Smooth muscle cell (in vitro differentiated cells): ENCODE results near the gene RAB6B. TPM values are rescaled to one million over a fixed set of nuclear protein-coding genes. Genes with fewer than 3 reads are reported as not detected.

Source experiments
- DNase-seq: peaks from one replicate; lab custom pipeline; 2025; ENCODE audit not compliant: unreplicated experiment; lab: John Stamatoyannopoulos, UW
- H2AFZ ChIP-seq: fragments of 200-600 bp; sonication (generic); 2 replicates; pipeline ENCODE4 v1.6.0; 2016; ENCODE audit warnings: antibody characterized with exemption, low read depth, mild to moderate bottlenecking
- H3F3A ChIP-seq: fragments of 200-600 bp; sonication (generic); 2 replicates; pipeline ENCODE4 v1.6.0; 2017; ENCODE audit warnings: antibody characterized with exemption, low read depth
- H3K27ac ChIP-seq: fragments of 200-600 bp; sonication (generic); 2 replicates; pipeline ENCODE4 v1.5.1; 2016; ENCODE audit warnings: low read depth, mild to moderate bottlenecking
- H3K27me3 ChIP-seq: fragments of 200-600 bp; sonication (generic); 2 replicates; pipeline ENCODE4 v1.6.1; 2016; ENCODE audit warnings: low read depth, mild to moderate bottlenecking
- H3K36me3 ChIP-seq: fragments of 200-600 bp; sonication (generic); 2 replicates; pipeline ENCODE4 v1.5.1; 2016; ENCODE audit warnings: low read depth
- H3K4me1 ChIP-seq: fragments of 200-600 bp; sonication (generic); 2 replicates; pipeline ENCODE4 v1.5.1; 2016; ENCODE audit warnings: low read depth
- H3K4me2 ChIP-seq: fragments of 200-600 bp; sonication (generic); 2 replicates; pipeline ENCODE4 v1.6.0; 2016; ENCODE audit warnings: mild to moderate bottlenecking
- H3K4me3 ChIP-seq: fragments of 200-600 bp; sonication (generic); 2 replicates; pipeline ENCODE4 v1.5.1; 2016; ENCODE audit warnings: mild to moderate bottlenecking
- H3K79me2 ChIP-seq: fragments of 200-600 bp; sonication (generic); 2 replicates; pipeline ENCODE4 v1.6.0; 2016; ENCODE audit warnings: low read depth, mild to moderate bottlenecking
- H3K9ac ChIP-seq: fragments of 200-600 bp; sonication (generic); 2 replicates; pipeline ENCODE4 v1.6.0; 2016; ENCODE audit warnings: low read depth
- H3K9me3 ChIP-seq: fragments of 200-600 bp; sonication (generic); replicated peaks from 2 replicates; pipeline ENCODE4 v1.5.1; 2016; ENCODE audit warnings: low read depth
- H4K20me1 ChIP-seq: fragments of 200-600 bp; sonication (generic); 2 replicates; pipeline ENCODE4 v1.6.0; 2016; ENCODE audit warnings: low read depth
- WGBS: methylation state at CpG from one replicate; pipeline ENCODE4 v1.1.7; 2016; ENCODE audit warnings: low lambda C conversion rate; 5-methylcytosine and 5-hydroxymethylcytosine counted together
- polyA plus RNA-seq: library from polyadenylated mRNA; unstranded; fragments of >200 nt; fragmentation: Nextera tagmentation; extraction: Ambion mirVana; gene quantifications from 2 replicates; pipeline ENCODE4 v1.2.1, GENCODE V29; 2016
- total RNA-seq: library from RNA; depleted of rRNA; stranded (reverse); fragments of >200 nt; gene quantifications from 2 replicates; pipeline ENCODE4 v1.2.3, GENCODE V29; 2014
- TF ChIP-seq, protein P1 (sequence below): fragments of 200-600 bp; sonication (generic); IDR thresholded peaks from 2 replicates; pipeline ENCODE4 v1.5.1; 2017; ENCODE audit warnings: borderline replicate concordance, mild to moderate bottlenecking, antibody characterized with exemption; ENCODE audit not compliant: insufficient read depth, poor library complexity, severe bottlenecking

Gene RAB6B
- total and polyA plus RNA-seq, 2 experiments from 2014 or later, result 1.2 to 2.0 TPM

DNA sequence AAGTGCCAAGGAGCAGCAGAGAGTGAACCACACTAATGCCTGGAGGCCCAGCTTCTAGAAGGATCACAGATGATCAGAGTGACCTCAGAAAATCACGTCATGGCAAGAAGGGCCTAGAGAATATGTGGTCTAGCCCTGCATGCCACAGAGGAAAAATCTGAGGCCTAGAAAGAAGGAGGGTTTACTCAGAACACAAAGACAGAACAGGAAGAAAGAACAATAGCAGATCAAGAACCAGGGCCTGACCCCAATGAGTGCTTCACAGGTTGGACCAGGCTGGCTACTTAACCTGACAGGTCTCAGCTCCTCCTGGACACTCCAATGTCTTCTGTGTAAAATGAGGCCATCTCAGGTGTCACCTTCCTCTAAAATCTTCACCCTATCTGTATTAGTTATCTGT, 14.2 kb downstream of the RAB6B start:
- Histone ChIP-seq H3K79me2 (no peaks in the 10 kb centered on the region), H3K4me2 (no peak overlapping the region), H3K4me1 (no peaks in the 10 kb centered on the region), H3K27me3 (no peaks in the 10 kb centered on the region), H3K36me3 (no peaks in the 10 kb centered on the region), H3K9ac (no peak overlapping the region), H3K27ac (no peak overlapping the region), H2AFZ (no peak overlapping the region), H3F3A (no peaks in the 10 kb centered on the region), H4K20me1 (no peaks in the 10 kb centered on the region), H3K4me3 (no peak overlapping the region), H3K9me3 (peaks cover 6% of the 10 kb centered on the region)
- no peak for DNase-seq
- 67% methylated on average over 1 of the region's 1 CpG for WGBS
- TF ChIP-seq, protein P1, sequence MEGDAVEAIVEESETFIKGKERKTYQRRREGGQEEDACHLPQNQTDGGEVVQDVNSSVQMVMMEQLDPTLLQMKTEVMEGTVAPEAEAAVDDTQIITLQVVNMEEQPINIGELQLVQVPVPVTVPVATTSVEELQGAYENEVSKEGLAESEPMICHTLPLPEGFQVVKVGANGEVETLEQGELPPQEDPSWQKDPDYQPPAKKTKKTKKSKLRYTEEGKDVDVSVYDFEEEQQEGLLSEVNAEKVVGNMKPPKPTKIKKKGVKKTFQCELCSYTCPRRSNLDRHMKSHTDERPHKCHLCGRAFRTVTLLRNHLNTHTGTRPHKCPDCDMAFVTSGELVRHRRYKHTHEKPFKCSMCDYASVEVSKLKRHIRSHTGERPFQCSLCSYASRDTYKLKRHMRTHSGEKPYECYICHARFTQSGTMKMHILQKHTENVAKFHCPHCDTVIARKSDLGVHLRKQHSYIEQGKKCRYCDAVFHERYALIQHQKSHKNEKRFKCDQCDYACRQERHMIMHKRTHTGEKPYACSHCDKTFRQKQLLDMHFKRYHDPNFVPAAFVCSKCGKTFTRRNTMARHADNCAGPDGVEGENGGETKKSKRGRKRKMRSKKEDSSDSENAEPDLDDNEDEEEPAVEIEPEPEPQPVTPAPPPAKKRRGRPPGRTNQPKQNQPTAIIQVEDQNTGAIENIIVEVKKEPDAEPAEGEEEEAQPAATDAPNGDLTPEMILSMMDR, result no peak

DNA sequence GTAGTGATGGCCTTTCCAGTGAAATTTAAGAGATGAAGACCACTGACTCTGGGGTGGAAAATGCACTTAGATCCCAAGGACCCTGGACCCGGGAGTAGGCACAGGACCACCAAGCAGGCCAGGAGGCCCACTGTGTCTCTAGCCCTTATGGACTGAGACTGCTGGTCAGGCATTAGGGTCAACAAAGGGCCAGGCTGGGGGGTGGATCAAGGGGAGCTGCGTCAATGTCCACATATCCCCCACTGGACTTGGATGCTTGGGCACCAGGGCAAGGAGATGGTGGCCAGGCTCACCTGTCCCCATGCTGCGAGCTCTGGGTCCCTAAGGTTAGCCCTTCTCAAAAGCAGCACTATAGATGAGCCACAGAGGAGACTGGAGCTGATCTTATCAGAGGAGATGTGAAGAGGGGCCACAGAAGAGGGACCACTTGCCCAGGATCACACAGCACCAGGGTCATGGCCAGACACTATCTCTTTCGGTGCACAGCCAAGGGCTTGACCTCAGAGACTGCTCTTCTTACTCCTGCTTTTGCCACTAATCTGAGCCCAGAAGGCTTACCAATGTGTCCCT, 14.7 kb downstream of the RAB6B start:
- 94% methylated on average over 4 of the region's 4 CpGs for WGBS

DNA sequence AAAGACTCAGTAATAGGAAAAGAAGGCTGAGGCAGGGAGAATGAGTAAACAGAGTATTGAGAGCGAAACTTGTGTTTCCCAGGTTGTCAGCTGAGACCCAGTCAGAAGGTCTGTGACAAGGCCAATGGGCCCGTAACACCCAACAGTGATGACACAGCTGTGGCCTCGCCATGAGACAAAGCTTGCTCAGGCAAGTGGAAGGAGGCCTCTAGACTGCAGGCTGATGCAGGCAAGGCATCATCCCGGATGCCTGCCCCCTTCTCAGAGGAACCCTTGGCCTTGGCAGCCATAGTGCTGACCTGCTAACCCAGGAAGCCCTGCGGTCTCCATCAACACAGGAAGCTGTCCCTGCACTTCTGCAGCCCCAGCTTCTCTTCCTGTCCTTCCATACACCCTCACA, 15.4 kb downstream of the RAB6B start:
- Histone ChIP-seq H4K20me1 (no peaks in the 10 kb centered on the region), H3F3A (no peaks in the 10 kb centered on the region), H3K9ac (no peak overlapping the region), H3K27me3 (no peaks in the 10 kb centered on the region), H3K27ac (no peak overlapping the region), H3K4me1 (no peaks in the 10 kb centered on the region), H3K36me3 (no peaks in the 10 kb centered on the region), H3K4me2 (no peak overlapping the region), H3K79me2 (no peaks in the 10 kb centered on the region), H2AFZ (no peak overlapping the region), H3K4me3 (no peak overlapping the region), H3K9me3 (peaks cover 6% of the 10 kb centered on the region)
- 91% methylated on average over 5 of the region's 5 CpGs for WGBS
- DNase-seq, result no peak
- TF ChIP-seq, protein P1, result no peak

More for the DNA sequence above, 14.7 kb downstream of the RAB6B start:
- DNase-seq, result no peak
- no peaks in the 10 kb centered on the region for H3F3A ChIP-seq
- H2AFZ ChIP-seq, result no peak overlapping the region
- peaks cover 6% of the 10 kb centered on the region for H3K9me3 ChIP-seq
- no peaks in the 10 kb centered on the region for H3K4me1 ChIP-seq
- TF ChIP-seq, protein P1, result no peak
- H3K4me3 ChIP-seq, result no peak overlapping the region
- H3K36me3 ChIP-seq, result no peaks in the 10 kb centered on the region
- H3K9ac ChIP-seq, result no peak overlapping the region
- H3K79me2 ChIP-seq, result no peaks in the 10 kb centered on the region
- no peak overlapping the region for H3K27ac ChIP-seq
- H3K4me2 ChIP-seq, result no peak overlapping the region
- no peaks in the 10 kb centered on the region for H3K27me3 ChIP-seq
- H4K20me1 ChIP-seq, result no peaks in the 10 kb centered on the region

DNA sequence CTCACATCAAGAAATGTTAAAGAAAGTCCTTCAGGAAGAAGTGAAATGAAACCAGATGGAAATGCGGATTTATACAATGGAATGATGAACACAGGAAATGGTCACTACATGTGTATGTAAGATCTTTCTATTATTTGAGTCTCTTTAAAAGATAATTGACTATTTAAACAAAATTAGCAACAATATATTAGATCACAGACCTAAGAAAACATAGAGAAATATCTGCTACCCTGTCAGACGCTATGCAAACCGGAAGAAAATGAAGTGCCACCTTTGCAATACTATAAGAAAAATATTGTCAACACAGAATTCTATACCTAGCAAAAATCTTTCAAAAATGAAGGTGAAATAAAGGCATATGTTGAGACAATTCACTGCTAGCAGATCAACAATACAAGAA, 17.2 kb downstream of the RAB6B start:
- TF ChIP-seq, protein P1, result no peak
- Histone ChIP-seq H4K20me1 (no peaks in the 10 kb centered on the region), H3K27me3 (no peaks in the 10 kb centered on the region), H3F3A (no peaks in the 10 kb centered on the region), H3K79me2 (no peaks in the 10 kb centered on the region), H3K27ac (no peak overlapping the region), H3K9ac (no peak overlapping the region), H3K4me1 (no peaks in the 10 kb centered on the region), H3K36me3 (no peaks in the 10 kb centered on the region), H2AFZ (no peak overlapping the region), H3K4me3 (no peak overlapping the region), H3K9me3 (peaks cover 6% of the 10 kb centered on the region), H3K4me2 (no peak overlapping the region)
- no peak for DNase-seq
- 94% methylated on average over 3 of the region's 3 CpGs for WGBS
